OCI-LY7 (cell line): ENCODE data around the gene RSPH9. TPM values are rescaled to one million over a fixed set of nuclear protein-coding genes. Genes with fewer than 3 reads are reported as not detected.

ENCODE experiments used
- BruUV-seq: library from RNA; stranded (reverse); fragments of 400-500 nt; replicated peaks from 2 replicates; lab custom pipeline; 2021; lab: Mats Ljungman, UMichigan
- CTCF ChIA-PET: fragments of 300-600 bp; sonication (Branson Sonifier 250); formaldehyde crosslinking; loops from one replicate; lab custom pipeline; 2022; ENCODE audit warnings: antibody characterized with exemption; ENCODE audit not compliant: unreplicated experiment; lab: Charles Lee
- POLR2A ChIA-PET: fragments of 300-600 bp; sonication (Branson Sonifier 250); formaldehyde crosslinking; loops from one replicate; lab custom pipeline; 2022; ENCODE audit warnings: antibody characterized with exemption; lab: Charles Lee
- DNase-seq: peaks from one replicate; pipeline ENCODE4 v3.0.0-alpha.2; 2015; ENCODE audit warnings: low spot score
- H2AFZ ChIP-seq: fragments of 200-600 bp; sonication (generic), shearing (Covaris generic); 2 replicates; pipeline ENCODE4 v1.6.1; 2014; ENCODE audit warnings: mild to moderate bottlenecking, antibody characterized with exemption, low read length, moderate library complexity
- H3K27ac ChIP-seq: fragments of 200-600 bp; sonication (generic); 2 replicates; pipeline ENCODE4 v1.5.1; 2014; ENCODE audit warnings: mixed run types, low read depth, mild to moderate bottlenecking, moderate library complexity, low read length, inconsistent platforms; ENCODE audit not compliant: poor library complexity, severe bottlenecking
- H3K36me3 ChIP-seq: fragments of 200-600 bp; sonication (generic); 2 replicates; pipeline ENCODE4 v1.6.1; 2014; ENCODE audit warnings: mild to moderate bottlenecking, antibody characterized with exemption, low read length, moderate library complexity, mixed read lengths; ENCODE audit not compliant: insufficient read depth
- H3K4me1 ChIP-seq: fragments of 200-600 bp; sonication (generic); 2 replicates; pipeline ENCODE4 v1.5.1; 2014; ENCODE audit warnings: mild to moderate bottlenecking, low read length; ENCODE audit not compliant: insufficient read depth, poor library complexity, severe bottlenecking
- H3K4me2 ChIP-seq: fragments of 200-600 bp; sonication (generic); 2 replicates; pipeline ENCODE4 v1.6.1; 2014; ENCODE audit warnings: mild to moderate bottlenecking, low read length
- H3K4me3 ChIP-seq: fragments of 200-600 bp; sonication (generic); 2 replicates; pipeline ENCODE4 v1.5.1; 2014; ENCODE audit warnings: mild to moderate bottlenecking, low read depth, low read length; ENCODE audit not compliant: poor library complexity, severe bottlenecking
- H3K79me2 ChIP-seq: fragments of 200-600 bp; sonication (generic); 2 replicates; pipeline ENCODE4 v1.6.1; 2016; ENCODE audit warnings: low read depth, mild to moderate bottlenecking, low read length, moderate library complexity, mixed read lengths; ENCODE audit not compliant: insufficient read depth
- H3K9me2 ChIP-seq: fragments of 200-600 bp; sonication (generic); 2 replicates; pipeline ENCODE4 v1.6.1; 2016; ENCODE audit warnings: mild to moderate bottlenecking, low read length, mixed read lengths; ENCODE audit not compliant: insufficient read depth
- H3K9me3 ChIP-seq: fragments of 200-600 bp; sonication (generic); 2 replicates; pipeline ENCODE4 v1.6.1; 2014; ENCODE audit warnings: mild to moderate bottlenecking, mixed run types, low read length, mixed read lengths
- H4K20me1 ChIP-seq: fragments of 200-600 bp; sonication (generic); 2 replicates; pipeline ENCODE4 v1.6.1; 2014; ENCODE audit warnings: mild to moderate bottlenecking, antibody characterized with exemption, low read length, moderate library complexity, mixed read lengths; ENCODE audit not compliant: insufficient read depth
- CTCF ChIP-seq: fragments of 200-600 bp; sonication (generic); conservative IDR thresholded peaks from 2 replicates; pipeline ENCODE4 v1.5.1; 2014; ENCODE audit warnings: mild to moderate bottlenecking, antibody characterized with exemption, low read length, moderate library complexity, mixed read lengths
- EZH2phosphoT487 ChIP-seq: fragments of 200-600 bp; sonication (generic); IDR thresholded peaks from 2 replicates; pipeline ENCODE4 v1.6.1; 2018; ENCODE audit warnings: low read depth, borderline replicate concordance, mild to moderate bottlenecking, mixed run types, antibody characterized with exemption, low read length, moderate library complexity, mixed read lengths
- intact Hi-C: fragments of 100-400 bp; cut with micrococcal nuclease; formaldehyde crosslinking; loops from one replicate; pipeline ENCODE4 v1.10.0; 2022; ENCODE audit not compliant: unreplicated experiment
- total RNA-seq, 2 experiments: library from RNA; depleted of rRNA in 1 of 2; stranded (reverse); fragments of >200 nt in 1 of 2; shearing (Covaris generic) in 1 of 2; gene quantifications; 2 replicates each; pipeline ENCODE4 v1.2.3, GENCODE V29; 2014 to 2022

Gene RSPH9
- total RNA-seq, 2 experiments from 2014 or later: 0.28 TPM; not detected in 1

- BruUV-seq: no TSS peak
- H3K4me3 ChIP-seq: no peak overlapping the region
- peaks cover 36% of the 10 kb centered on the region for H3K4me1 ChIP-seq
- CTCF ChIA-PET: interaction anchor here (0.5 to 1.0 kb wide), 2 partner anchors 22 to 498 kb away, joined by 3 read pairs; no protein-coding TSS in a partner anchor
- H3K4me2 ChIP-seq: no peak overlapping the region
- H3K9me3 ChIP-seq: no peaks in the 10 kb centered on the region
- peaks cover 68% of the 10 kb centered on the region for H3K36me3 ChIP-seq
- TF ChIP-seq CTCF: no peak
- no peak for TF ChIP-seq EZH2phosphoT487
- DNase-seq: no peak
- peaks cover 63% of the 10 kb centered on the region for H3K79me2 ChIP-seq
- POLR2A ChIA-PET: interaction anchor here (1.4 kb wide), 1 partner anchor 15 kb away, joined by 3 read pairs; no protein-coding TSS in a partner anchor
- H3K27ac ChIP-seq: no peak overlapping the region
- no peaks in the 10 kb centered on the region for H3K9me2 ChIP-seq
- peaks cover 10% of the 10 kb centered on the region; the same call in 1 of the 2 replicates for H4K20me1 ChIP-seq
- intact Hi-C loops: no loop called here
- no peak overlapping the region for H2AFZ ChIP-seq
Observed at GRCh38 chr6:43682724-43683429, 38.0 kb downstream of the RSPH9 start.

GRCh38 chr6:43683708-43684455 is 39.0 kb downstream of the RSPH9 start:
- Histone ChIP-seq H3K9me3 (no peaks in the 10 kb centered on the region), H3K27ac (peak overlapping the region; percentile 41), H3K9me2 (no peaks in the 10 kb centered on the region), H3K36me3 (peaks cover 58% of the 10 kb centered on the region), H3K79me2 (peaks cover 63% of the 10 kb centered on the region), H3K4me1 (peaks cover 42% of the 10 kb centered on the region), H4K20me1 (peaks cover 10% of the 10 kb centered on the region; the same call in 1 of the 2 replicates), H3K4me2 (peak overlapping the region; percentile 52), H2AFZ (no peak overlapping the region), H3K4me3 (peak overlapping the region; percentile 5)
- intact Hi-C loops: loop anchor here (1.0 kb wide), 1 partner anchor 31 kb away; no protein-coding TSS in a partner anchor
- BruUV-seq: no TSS peak
- CTCF ChIA-PET: interaction anchor here (0.5 kb wide), 1 partner anchor 497 kb away, joined by 3 read pairs; no protein-coding TSS in a partner anchor
- peak; percentile 63 for DNase-seq
- POLR2A ChIA-PET: interaction anchor here (1.4 kb wide), 1 partner anchor 14 kb away, joined by 3 read pairs; no protein-coding TSS in a partner anchor
- TF ChIP-seq CTCF: no peak
- TF ChIP-seq EZH2phosphoT487: no peak
